A204.1 (cell line): ENCODE results near the gene MAGI3.
"Not testable (repeated sequence)": the region's sequence is repeated elsewhere in the genome, so short reads cannot be mapped to it uniquely, and the experiment has no call there.

Experiments used
- FAIRE-seq: peaks from 2 replicates; lab custom pipeline; 2012; peaks lifted over from hg19 to GRCh38; lab: Jason Lieb, UNC

Gene MAGI3

GRCh38 chr1:113581323-113581722 is 191.0 kb downstream of the MAGI3 start:
- no peak for FAIRE-seq

GRCh38 chr1:113582084-113582483 is 191.8 kb downstream of the MAGI3 start:
- FAIRE-seq, result no peak

- FAIRE-seq, result no peak
These were observed 197.2 kb downstream of the MAGI3 start for GRCh38 chr1:113587475-113587874.

- no peak for FAIRE-seq
These were observed 201.9 kb downstream of the MAGI3 start for GRCh38 chr1:113592230-113592629.

- FAIRE-seq, result no peak
These were observed 203.4 kb downstream of the MAGI3 start for GRCh38 chr1:113593550-113594297.

GRCh38 chr1:113604466-113604865 is 214.2 kb downstream of the MAGI3 start:
- FAIRE-seq, result not testable (repeated sequence)

GRCh38 chr1:113605146-113605545 is 214.8 kb downstream of the MAGI3 start:
- no peak for FAIRE-seq

GRCh38 chr1:113608399-113608798 is 218.1 kb downstream of the MAGI3 start:
- FAIRE-seq, result no peak

- FAIRE-seq, result no peak
These were observed 220.1 kb downstream of the MAGI3 start for GRCh38 chr1:113610372-113610771.

- FAIRE-seq, result no peak
These were observed 225.1 kb downstream of the MAGI3 start for GRCh38 chr1:113615425-113615824.

GRCh38 chr1:113616156-113616555 is 225.8 kb downstream of the MAGI3 start:
- FAIRE-seq, result no peak

GRCh38 chr1:113617438-113618141 is 227.3 kb downstream of the MAGI3 start:
- no peak for FAIRE-seq

GRCh38 chr1:113628997-113629396 is 238.7 kb downstream of the MAGI3 start:
- no peak for FAIRE-seq

- FAIRE-seq, result no peak
These were observed 240.3 kb downstream of the MAGI3 start for GRCh38 chr1:113630340-113631327.

- no peak for FAIRE-seq
These were observed 251.1 kb downstream of the MAGI3 start for GRCh38 chr1:113641396-113641795.

GRCh38 chr1:113647164-113647563 is 256.8 kb downstream of the MAGI3 start:
- FAIRE-seq, result no peak

- FAIRE-seq, result no peak
These were observed 258.2 kb downstream of the MAGI3 start for GRCh38 chr1:113648478-113648877.

GRCh38 chr1:113652771-113653170 is 262.5 kb downstream of the MAGI3 start:
- no peak for FAIRE-seq

- no peak for FAIRE-seq
These were observed 263.4 kb downstream of the MAGI3 start for GRCh38 chr1:113653741-113654140.

- no peak for FAIRE-seq
These were observed 264.6 kb downstream of the MAGI3 start for GRCh38 chr1:113654883-113655282.

GRCh38 chr1:113657126-113657525 is 266.8 kb downstream of the MAGI3 start:
- no peak for FAIRE-seq

- no peak for FAIRE-seq
These were observed 267.3 kb downstream of the MAGI3 start for GRCh38 chr1:113657556-113658063.
